ENCODE results near the gene ANXA10.
"Not testable (repeated sequence)": the region's sequence is repeated elsewhere in the genome, so short reads cannot be mapped to it uniquely, and the experiment has no call there.

ANXA10 gene

DNA sequence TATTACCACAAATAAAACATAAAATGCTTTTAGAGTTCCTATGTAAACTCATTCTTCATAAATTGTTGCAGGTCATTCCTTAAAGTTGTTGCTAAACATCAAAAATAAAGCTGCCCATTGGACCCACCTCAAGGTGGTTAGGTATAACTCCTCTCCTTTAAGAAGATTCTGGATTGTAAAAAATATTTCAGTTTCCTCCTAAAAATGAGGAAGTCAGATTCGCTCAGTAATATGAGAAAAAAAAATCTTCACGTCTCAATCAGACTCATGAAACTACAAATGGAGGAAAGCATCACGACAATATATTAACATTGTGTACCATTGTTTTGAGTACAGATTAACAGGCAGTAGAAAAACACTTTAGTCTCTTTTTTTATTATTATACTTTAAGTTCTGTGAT is 120.3 kb downstream of the ANXA10 start:
- no peak overlapping the region for H3K27ac ChIP-seq
- no peak for TF ChIP-seq ZFX (IDR thresholded peaks at IDR 0.05)
- TF ChIP-seq, protein P1, sequence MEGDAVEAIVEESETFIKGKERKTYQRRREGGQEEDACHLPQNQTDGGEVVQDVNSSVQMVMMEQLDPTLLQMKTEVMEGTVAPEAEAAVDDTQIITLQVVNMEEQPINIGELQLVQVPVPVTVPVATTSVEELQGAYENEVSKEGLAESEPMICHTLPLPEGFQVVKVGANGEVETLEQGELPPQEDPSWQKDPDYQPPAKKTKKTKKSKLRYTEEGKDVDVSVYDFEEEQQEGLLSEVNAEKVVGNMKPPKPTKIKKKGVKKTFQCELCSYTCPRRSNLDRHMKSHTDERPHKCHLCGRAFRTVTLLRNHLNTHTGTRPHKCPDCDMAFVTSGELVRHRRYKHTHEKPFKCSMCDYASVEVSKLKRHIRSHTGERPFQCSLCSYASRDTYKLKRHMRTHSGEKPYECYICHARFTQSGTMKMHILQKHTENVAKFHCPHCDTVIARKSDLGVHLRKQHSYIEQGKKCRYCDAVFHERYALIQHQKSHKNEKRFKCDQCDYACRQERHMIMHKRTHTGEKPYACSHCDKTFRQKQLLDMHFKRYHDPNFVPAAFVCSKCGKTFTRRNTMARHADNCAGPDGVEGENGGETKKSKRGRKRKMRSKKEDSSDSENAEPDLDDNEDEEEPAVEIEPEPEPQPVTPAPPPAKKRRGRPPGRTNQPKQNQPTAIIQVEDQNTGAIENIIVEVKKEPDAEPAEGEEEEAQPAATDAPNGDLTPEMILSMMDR (conservative IDR thresholded peaks at IDR 0.05), result no peak

DNA sequence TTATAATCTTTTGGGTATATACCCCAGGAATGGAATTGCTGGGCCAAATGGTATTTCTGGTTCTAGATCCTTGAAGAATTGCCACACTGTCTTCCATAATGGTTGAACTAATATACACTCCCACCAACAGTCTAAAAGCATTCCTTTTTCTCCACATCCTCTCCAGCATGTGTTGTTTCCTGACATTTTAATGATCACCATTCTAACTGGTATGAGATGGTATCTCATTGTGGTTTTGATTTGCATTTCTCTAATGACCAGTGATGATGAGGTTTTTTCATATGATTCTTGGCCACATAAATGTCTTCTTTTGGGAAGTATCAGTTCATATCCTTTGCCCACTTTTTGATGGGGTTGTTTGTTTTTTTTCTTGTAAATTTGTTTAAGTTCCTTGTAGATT is 121.2 kb downstream of the ANXA10 start:
- not testable (repeated sequence) for H3K27ac ChIP-seq

DNA sequence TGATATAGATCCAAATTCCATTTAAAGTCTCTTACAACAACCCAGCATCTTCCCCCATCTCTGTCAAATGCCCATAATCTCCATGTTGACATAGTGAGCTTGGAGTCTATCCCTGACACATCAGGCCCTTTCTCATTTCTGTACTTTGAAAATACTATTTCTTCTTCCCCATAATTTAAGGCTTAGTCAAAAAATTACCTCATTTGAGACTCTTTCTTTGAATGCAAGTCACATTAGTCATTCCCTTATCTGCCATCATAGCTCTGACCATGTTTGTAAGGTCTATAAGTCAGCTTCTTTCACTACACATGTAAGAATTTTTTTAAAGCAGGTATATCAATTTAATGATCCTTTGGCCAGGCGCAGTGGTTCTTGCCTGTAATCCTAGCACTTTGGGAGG is 126.3 kb downstream of the ANXA10 start:
- no peak for TF ChIP-seq ZFX (IDR thresholded peaks at IDR 0.05)
- TF ChIP-seq, protein P1 (conservative IDR thresholded peaks at IDR 0.05), result no peak
- no peak overlapping the region for H3K27ac ChIP-seq

DNA sequence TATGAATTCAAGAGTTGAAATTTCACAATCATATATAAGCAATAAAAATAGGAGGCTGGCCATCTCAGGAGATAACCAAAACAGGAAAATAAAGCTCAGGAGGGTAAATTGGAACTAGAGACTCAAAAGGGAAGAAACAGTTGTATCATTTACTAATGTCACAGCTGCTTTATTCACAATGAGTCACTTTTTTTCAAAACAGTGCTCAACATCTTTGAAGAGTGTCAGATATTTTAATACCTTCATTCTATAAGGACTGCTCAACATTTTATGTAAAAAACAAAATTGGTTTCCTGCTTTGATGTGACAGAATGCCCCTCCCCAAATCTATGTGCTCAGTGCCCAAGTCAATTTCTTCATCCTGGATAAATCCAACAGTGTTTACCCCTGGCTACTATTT is 128.6 kb downstream of the ANXA10 start:
- H3K27ac ChIP-seq, result no peak overlapping the region
- no peak for TF ChIP-seq ZFX (IDR thresholded peaks at IDR 0.05)
- TF ChIP-seq, protein P1 (conservative IDR thresholded peaks at IDR 0.05), result no peak

DNA sequence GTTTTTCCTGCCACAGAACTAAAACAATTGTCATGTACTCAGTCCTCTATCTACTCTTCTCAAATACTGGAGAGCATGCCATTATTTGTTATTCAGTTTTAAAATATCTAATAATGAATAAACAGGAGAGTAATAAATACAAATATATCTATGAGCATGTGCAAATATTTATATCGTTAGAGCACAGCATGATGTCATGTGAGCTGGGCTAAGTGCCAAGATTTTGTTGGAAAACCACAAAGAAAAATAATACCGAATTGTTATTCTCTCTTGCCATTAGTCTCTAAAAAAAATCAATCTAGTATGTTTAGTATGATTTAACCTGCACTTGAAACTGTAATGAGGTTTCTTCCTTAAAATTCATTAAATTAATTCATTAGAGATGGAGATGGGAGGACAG is 129.0 kb downstream of the ANXA10 start:
- no peak for TF ChIP-seq ZFX (IDR thresholded peaks at IDR 0.05)
- TF ChIP-seq, protein P1 (conservative IDR thresholded peaks at IDR 0.05), result no peak
- H3K27ac ChIP-seq, result no peak overlapping the region
